Amniotic epithelial cell (primary cell): ENCODE measurements around the gene ESRRA.

Experiments
- DNase-seq: peaks from one replicate; pipeline ENCODE4 v3.0.0-alpha.2; 2010; ENCODE audit warnings: low read depth

Gene ESRRA

GRCh38 chr11:64352099-64352994, 47.0 kb downstream of the ESRRA start:
- DNase-seq = no peak

DNA sequence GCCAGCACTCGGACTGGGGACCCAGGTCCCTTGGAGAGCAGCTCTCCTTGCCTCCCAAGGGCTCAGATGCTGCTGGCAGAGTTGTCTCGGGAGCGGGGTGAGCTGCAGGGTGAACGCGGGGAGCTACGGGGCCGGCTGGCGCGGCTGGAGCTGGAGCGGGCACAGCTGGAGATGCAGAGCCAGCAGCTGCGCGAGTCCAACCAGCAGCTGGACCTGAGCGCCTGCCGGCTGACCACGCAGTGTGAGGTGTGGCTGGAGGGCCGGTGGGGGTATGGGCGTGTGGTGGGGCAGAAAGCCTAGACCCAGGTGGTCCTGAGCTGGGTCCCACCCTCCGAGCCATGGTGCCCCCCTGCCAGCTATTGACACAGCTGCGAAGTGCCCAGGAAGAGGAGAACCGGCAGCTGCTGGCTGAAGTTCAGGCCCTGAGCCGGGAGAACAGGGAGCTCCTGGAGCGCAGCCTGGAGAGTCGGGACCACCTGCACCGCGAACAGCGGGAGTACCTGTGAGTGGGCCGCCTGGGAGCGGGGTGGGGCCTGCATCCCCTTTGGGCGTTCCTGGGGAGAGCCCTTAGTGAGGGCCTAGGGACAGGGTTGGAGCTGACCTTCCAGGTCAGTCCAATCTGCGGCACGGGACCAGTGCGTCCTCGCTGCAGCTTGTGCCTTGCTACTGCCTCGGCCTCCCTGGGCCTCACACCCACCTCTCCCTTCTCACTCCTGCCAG, 47.8 kb downstream of the ESRRA start:
- DNase-seq = no peak

GRCh38 chr11:64353715-64354506, 48.6 kb downstream of the ESRRA start:
- no peak for DNase-seq

GRCh38 chr11:64355078-64355940, 50.0 kb downstream of the ESRRA start:
- peak; percentile 67 for DNase-seq

- peak; percentile 53 for DNase-seq
Observed at GRCh38 chr11:64356498-64357411, 51.4 kb downstream of the ESRRA start.

- DNase-seq = no peak
Observed at GRCh38 chr11:64357446-64357845, 52.1 kb downstream of the ESRRA start.

DNA sequence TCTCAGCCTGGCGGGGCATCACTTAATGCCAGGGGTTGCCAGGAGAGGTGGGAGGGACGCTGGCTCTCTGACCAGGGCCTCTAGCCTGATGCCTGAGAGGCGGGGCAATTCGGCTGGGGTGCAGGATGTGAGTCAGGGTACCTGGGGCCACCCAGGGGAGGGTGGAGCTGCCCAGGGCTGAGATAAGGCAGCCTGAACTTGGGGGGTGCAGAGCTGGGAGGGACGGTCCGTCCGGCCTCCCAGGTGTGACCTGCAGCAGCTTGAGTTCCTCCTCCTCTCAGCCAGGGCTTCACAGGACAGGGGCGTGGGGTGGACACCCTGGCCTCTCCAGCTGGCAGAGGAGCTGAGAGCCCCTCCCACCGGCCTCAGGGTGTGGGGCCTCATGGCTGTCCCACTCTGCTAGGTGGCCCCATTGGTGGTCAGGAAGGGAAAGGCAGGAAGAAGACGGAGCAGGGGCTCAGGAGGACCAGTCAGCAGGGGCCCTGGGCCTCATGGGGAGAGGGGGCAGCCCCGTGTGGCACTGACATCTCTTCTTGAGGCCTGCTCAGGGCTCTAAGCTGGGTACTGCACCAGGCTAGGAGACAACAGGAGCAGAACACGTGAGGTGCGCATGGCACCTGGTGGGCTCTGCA, 52.7 kb downstream of the ESRRA start:
- no peak for DNase-seq

GRCh38 chr11:64358536-64358906, 53.2 kb downstream of the ESRRA start:
- DNase-seq = no peak

DNA sequence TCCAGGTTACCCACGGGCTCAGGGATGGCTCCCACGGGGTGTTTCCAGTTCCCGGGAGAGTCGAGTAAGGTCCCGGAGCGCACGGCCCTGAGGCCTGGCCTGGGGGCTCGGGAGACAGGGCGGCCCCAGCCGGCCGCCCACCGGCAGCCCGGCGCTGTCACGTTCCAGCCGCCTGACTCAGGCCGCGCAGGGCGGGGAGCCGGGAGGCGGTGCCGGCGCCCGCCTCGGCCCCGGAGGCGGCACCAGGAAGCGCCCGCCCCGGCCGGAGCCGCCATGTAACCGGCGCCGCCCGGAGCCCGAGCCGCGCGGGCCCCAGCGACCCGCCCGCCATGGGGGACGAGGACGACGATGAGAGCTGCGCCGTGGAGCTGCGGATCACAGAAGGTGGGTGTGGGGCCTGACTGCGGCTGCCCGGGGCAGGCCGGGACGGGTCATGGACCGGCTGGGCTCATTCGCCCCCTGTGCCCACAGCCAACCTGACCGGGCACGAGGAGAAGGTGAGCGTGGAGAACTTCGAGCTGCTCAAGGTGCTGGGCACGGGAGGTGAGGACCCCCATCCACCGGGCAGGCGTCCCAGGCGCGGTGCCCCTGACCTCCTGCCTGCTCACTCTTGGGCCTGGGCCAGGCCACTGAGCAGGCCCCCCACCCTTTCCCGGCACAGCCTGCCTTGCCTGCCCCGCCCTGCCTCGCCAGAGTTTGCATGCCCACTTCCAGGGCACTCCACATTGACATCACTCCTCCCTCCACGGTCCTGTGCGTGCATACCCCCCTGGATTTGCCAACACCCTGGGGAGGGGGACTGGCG, 53.8 kb downstream of the ESRRA start, which contains the start of gene RPS6KA4:
Gene RPS6KA4, plus strand, starts transcription at position 256 of the 805 bp plus-strand sequence. Its CDS starts 74 bp downstream, at position 330.
- peak; percentile 48 for DNase-seq

DNA sequence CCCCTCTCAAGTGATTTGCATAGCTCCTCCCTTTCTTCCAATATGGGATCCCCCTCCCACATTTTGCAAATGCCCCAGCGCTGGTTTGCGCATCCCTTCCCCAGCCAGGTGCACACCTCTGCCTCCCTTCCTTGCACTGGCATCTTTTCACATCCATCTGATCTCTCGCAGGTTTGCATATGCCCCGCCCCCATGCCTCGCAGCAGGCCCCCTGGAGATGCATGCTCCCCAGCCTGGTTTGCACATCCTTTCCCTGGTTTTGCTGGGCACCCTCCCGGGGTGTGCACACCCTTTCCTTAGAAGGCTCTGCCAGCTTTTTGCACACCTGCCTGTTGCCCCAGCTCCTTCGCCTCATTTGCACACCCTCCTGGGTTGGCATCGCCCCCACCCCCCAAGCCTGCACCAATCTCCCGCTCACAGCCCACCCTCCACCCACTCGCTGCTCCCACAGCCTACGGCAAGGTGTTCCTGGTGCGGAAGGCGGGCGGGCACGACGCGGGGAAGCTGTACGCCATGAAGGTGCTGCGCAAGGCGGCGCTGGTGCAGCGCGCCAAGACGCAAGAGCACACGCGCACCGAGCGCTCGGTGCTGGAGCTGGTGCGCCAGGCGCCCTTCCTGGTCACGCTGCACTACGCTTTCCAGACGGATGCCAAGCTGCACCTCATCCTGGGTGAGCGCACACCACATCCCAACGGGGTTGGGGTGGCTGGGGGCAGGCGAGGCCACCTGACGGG, 54.6 kb downstream of the ESRRA start:
- peak; percentile 47 for DNase-seq

GRCh38 chr11:64360448-64360921, 55.2 kb downstream of the ESRRA start:
- no peak for DNase-seq

DNA sequence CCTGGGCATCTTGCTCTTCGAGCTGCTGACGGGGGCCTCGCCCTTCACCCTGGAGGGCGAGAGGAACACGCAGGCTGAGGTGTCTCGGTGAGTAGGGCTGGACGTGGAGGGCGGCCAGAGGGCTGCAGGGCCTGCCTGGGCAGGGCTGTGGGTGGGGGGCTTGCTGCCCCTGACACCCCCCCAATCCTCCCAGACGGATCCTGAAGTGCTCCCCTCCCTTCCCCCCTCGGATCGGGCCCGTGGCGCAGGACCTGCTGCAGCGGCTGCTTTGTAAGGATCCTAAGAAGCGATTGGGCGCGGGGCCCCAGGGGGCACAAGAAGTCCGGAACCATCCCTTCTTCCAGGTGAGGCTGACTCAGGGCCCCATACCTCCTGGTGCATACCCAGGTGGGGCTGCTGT, 56.3 kb downstream of the ESRRA start:
- DNase-seq = no peak

GRCh38 chr11:64362339-64362738, 57.0 kb downstream of the ESRRA start:
- no peak for DNase-seq

DNA sequence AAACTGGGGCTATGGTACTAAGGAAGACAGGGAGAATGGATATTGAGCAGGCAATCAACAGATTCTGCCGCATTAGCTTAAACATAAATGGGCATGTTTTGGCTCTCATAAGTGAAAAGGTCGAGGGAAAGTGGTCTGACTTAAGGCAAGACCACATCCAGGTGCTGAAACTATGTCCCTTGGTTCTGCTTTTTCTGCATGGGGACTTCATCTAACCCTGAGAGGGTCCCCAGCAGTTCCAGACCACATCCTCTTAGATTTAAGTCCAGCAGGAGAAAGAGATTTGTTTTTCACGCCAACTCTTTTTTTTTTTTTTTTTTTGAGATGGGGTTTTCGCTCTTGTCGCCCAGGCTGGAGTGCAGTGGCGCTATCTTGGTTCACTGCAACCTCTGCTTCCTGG, 59.1 kb downstream of the ESRRA start:
- no peak for DNase-seq

GRCh38 chr11:64364911-64365310, 59.6 kb downstream of the ESRRA start:
- DNase-seq = no peak
